OCI-LY7 (cell line): ENCODE data around the gene ZNF431.

Experiments
- CTCF ChIP-seq: fragments of 200-600 bp; sonication (generic); conservative IDR thresholded peaks from 2 replicates; pipeline ENCODE4 v1.5.1; 2014; ENCODE audit warnings: mild to moderate bottlenecking, antibody characterized with exemption, low read length, moderate library complexity, mixed read lengths
- EZH2phosphoT487 ChIP-seq: fragments of 200-600 bp; sonication (generic); IDR thresholded peaks from 2 replicates; pipeline ENCODE4 v1.6.1; 2018; ENCODE audit warnings: low read depth, borderline replicate concordance, mild to moderate bottlenecking, mixed run types, antibody characterized with exemption, low read length, moderate library complexity, mixed read lengths

- TF ChIP-seq CTCF (no peak), EZH2phosphoT487 (no peak)
Observed at GRCh38 chr19:21238670-21239069, 96.8 kb downstream of the ZNF431 start.
